ENCODE results near the gene KRTCAP3. TPM values are rescaled to one million over a fixed set of nuclear protein-coding genes. Genes with fewer than 3 reads are reported as not detected.

The KRTCAP3 gene
- polyA plus RNA-seq, 2 of the 4 experiments (the other 2 are of a cell fraction), result 0.68 to 1.3 TPM

DNA sequence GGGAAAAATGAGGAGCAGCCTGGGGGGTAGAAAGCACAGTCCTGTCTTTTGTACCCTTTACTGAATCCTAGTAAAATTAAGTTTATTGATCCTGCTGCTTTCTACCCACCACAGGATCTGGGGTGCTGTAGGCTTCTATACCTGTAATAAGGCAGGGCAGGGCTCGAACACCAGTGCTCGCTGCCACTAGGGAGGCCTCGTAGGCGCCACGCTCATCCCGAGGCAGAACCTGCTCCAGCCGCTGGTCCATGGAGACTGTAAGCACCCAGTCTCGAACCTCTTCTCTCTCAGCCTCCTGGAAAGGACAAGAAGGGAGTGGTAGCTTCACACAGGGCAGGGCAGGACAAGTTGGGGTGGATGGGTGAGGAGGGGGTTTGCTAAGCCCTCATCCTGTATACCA, 3.0 kb downstream of the KRTCAP3 start:
- Histone ChIP-seq H3K9me3 (no peaks in the 10 kb centered on the region), H3K27ac (no peak overlapping the region), H3K4me2 (no peak overlapping the region), H3K4me3 (no peak overlapping the region), H3K4me1 (no peaks in the 10 kb centered on the region)
- 89% methylated on average over 8 of the region's 8 CpGs for WGBS (ENCODE audit: missing lambda C conversion rate)
- TF ChIP-seq BCL3 (IDR thresholded peaks at IDR 0.05) (no peak), EHF (CRISPR knock-in tag; IDR thresholded peaks at IDR 0.05) (no peak), ZC3H11A (IDR thresholded peaks at IDR 0.05) (no peak), CBX8 (IDR thresholded peaks at IDR 0.05) (no peak)
- TF ChIP-seq, protein P1, sequence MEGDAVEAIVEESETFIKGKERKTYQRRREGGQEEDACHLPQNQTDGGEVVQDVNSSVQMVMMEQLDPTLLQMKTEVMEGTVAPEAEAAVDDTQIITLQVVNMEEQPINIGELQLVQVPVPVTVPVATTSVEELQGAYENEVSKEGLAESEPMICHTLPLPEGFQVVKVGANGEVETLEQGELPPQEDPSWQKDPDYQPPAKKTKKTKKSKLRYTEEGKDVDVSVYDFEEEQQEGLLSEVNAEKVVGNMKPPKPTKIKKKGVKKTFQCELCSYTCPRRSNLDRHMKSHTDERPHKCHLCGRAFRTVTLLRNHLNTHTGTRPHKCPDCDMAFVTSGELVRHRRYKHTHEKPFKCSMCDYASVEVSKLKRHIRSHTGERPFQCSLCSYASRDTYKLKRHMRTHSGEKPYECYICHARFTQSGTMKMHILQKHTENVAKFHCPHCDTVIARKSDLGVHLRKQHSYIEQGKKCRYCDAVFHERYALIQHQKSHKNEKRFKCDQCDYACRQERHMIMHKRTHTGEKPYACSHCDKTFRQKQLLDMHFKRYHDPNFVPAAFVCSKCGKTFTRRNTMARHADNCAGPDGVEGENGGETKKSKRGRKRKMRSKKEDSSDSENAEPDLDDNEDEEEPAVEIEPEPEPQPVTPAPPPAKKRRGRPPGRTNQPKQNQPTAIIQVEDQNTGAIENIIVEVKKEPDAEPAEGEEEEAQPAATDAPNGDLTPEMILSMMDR (IDR thresholded peaks at IDR 0.05), result no peak
- ChIA-PET POLR2A (interaction anchor here (1.6 kb wide), 1 partner anchor 16 kb away, joined by 7 read pairs; the partner anchor contains the start of gene NRBP1), CTCF (interaction anchor here (0.5 to 1.3 kb wide), 3 partner anchors 10 to 320 kb away, joined by 3 to 10 read pairs (median 3); no protein-coding TSS in a partner anchor)
- no peak for ATAC-seq
- no peak for FAIRE-seq
- DNase-seq (ENCODE audit: low read depth in 1 of 2, low spot score in 1 of 2), result no peak

GRCh38 chr2:27445615-27446014, 3.4 kb downstream of the KRTCAP3 start:
- DNase-seq (ENCODE audit: low read depth in 1 of 2, low spot score in 1 of 2) (no peak), ATAC-seq (no peak), FAIRE-seq (no peak)
- Histone ChIP-seq H3K27ac (no peak overlapping the region), H3K4me2 (no peak overlapping the region), H3K4me3 (no peak overlapping the region), H3K4me1 (no peaks in the 10 kb centered on the region), H3K9me3 (no peaks in the 10 kb centered on the region)
- ChIA-PET POLR2A (interaction anchor here (1.6 kb wide), 1 partner anchor 16 kb away, joined by 7 read pairs; the partner anchor contains the start of gene NRBP1), CTCF (interaction anchor here (0.5 to 1.3 kb wide), 3 partner anchors 9 to 320 kb away, joined by 3 to 10 read pairs (median 3); no protein-coding TSS in a partner anchor)
- TF ChIP-seq CBX2 (IDR thresholded peaks at IDR 0.05; ENCODE audit: borderline replicate concordance, low read depth) (no peak), MAX (IDR thresholded peaks at IDR 0.05) (no peak), PBX3 (IDR thresholded peaks at IDR 0.05) (no peak), EP300 (IDR thresholded peaks at IDR 0.05) (no peak), HOXA7 (CRISPR knock-in tag; IDR thresholded peaks at IDR 0.05) (no peak), EHMT2 (IDR thresholded peaks at IDR 0.05; ENCODE audit: low read depth) (no peak), EHF (CRISPR knock-in tag; IDR thresholded peaks at IDR 0.05) (no peak), HMGXB4 (CRISPR knock-in tag; IDR thresholded peaks at IDR 0.05; ENCODE audit: borderline replicate concordance) (no peak), NFE2L2 (conservative IDR thresholded peaks at IDR 0.05; ENCODE audit: low read length) (no peak), JUNB (IDR thresholded peaks at IDR 0.05) (no peak), NR3C1 (IDR thresholded peaks at IDR 0.05) (no peak), KDM5A (IDR thresholded peaks at IDR 0.05) (no peak), RNF2 (IDR thresholded peaks at IDR 0.05; ENCODE audit: borderline replicate concordance, low read depth) (no peak), HDAC2 (IDR thresholded peaks at IDR 0.05) (no peak), MYC (IDR thresholded peaks at IDR 0.05; ENCODE audit: borderline replicate concordance, low read length) (no peak), MAZ (IDR thresholded peaks at IDR 0.05; ENCODE audit: borderline replicate concordance, low read depth, low read length) (no peak), BHLHE40 (IDR thresholded peaks at IDR 0.05; ENCODE audit: low read depth, low read length) (no peak), SMC3 (IDR thresholded peaks at IDR 0.05) (no peak), HOXB5 (CRISPR knock-in tag; IDR thresholded peaks at IDR 0.05) (no peak), FOSB (CRISPR knock-in tag; IDR thresholded peaks at IDR 0.05) (no peak)
- WGBS (ENCODE audit: missing lambda C conversion rate), result 89% methylated on average over 8 of the region's 8 CpGs
